HUDEP-2 (cell line): ENCODE results near the gene KIF16B.
A peak's percentile ranks its signal among the peaks of the same experiment; 100 is the strongest.

Source experiments
- DNase-seq, 76 experiments: peaks; one replicate each; lab custom pipeline; 2025; ENCODE audit not compliant: unreplicated experiment in 76 of 76; lab: John Stamatoyannopoulos, UW

KIF16B gene

GRCh38 chr20:16560216-16560615 is 13.0 kb downstream of the KIF16B start:
- no peak for DNase-seq

- DNase-seq: no peak
These were observed 16.9 kb downstream of the KIF16B start for GRCh38 chr20:16556301-16556700.

- DNase-seq: no peak
These were observed 17.5 kb downstream of the KIF16B start for GRCh38 chr20:16555754-16556153.

GRCh38 chr20:16554766-16555543 is 18.3 kb downstream of the KIF16B start:
- no peak for DNase-seq

DNA sequence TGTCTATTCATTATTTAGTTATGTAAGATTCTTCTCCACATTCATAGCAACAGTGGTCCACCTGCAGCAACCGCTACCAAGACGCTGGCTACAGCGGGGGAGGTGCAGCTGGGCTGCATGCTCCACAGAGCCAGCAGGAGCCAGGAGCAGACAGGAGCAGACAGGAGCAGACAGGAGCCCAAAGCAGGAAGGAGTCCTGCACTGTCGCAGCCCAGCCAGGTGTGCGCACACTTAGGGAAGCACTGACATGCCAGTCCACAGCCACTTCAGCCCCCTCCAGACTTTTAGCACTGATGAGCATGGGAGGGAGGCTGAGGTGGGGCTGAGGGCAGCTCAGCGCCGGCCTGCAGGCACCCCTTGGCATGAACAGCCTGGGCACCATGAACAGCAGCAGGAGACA is 19.6 kb downstream of the KIF16B start:
- DNase-seq: no peak

GRCh38 chr20:16553101-16553500 is 20.1 kb downstream of the KIF16B start:
- peak in 2 of 76 experiments; percentile 6 for DNase-seq

- DNase-seq: no peak
These were observed 21.2 kb downstream of the KIF16B start for GRCh38 chr20:16552015-16552414.

DNA sequence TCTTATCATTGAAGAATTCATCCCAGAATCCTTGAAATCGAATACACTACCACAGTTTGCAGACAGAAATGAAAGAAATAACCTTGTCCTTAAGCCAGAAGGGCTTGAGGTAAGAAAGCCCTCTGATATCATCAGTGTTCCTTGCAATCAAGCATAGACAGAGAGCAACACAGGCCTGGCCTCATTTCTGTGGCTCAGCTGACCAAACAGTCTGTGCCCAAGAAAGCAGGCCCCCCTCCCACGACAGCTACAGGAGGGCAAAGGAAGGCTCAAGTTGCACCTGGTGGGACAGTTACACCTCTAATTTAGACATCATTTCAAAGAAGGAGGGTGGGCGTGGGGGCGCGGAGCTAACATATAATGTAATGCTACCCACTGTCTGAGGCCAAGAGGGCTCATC is 21.6 kb downstream of the KIF16B start:
- DNase-seq: no peak

- DNase-seq: no peak
These were observed 25.1 kb downstream of the KIF16B start for GRCh38 chr20:16548068-16548672.

DNA sequence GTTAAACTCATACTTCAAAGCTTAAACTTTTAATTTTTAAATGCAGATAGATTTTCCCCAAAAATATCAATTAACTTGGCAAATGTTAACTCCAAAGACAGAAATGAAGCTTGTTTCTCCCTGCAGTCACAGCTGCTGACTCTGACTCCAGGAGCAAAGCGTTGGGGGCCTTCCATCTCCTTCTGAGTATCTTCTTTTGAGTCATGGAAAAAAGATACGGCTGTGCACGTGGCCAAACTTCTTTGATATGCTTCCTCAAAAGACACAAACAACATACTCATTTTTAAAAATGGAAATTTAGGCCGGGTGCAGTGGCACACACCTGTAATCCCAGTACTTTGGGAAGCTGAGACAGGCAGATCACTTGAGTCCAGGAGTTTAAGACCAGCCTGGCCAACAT is 28.3 kb downstream of the KIF16B start:
- no peak for DNase-seq

- DNase-seq: no peak
These were observed 30.8 kb downstream of the KIF16B start for GRCh38 chr20:16542477-16542876.

GRCh38 chr20:16541878-16542277 is 31.4 kb downstream of the KIF16B start:
- DNase-seq: no peak

- DNase-seq: no peak
These were observed 32.0 kb downstream of the KIF16B start for GRCh38 chr20:16541226-16541625.

- no peak for DNase-seq
These were observed 33.8 kb downstream of the KIF16B start for GRCh38 chr20:16539280-16540021.

GRCh38 chr20:16538779-16539178 is 34.5 kb downstream of the KIF16B start:
- DNase-seq: no peak

DNA sequence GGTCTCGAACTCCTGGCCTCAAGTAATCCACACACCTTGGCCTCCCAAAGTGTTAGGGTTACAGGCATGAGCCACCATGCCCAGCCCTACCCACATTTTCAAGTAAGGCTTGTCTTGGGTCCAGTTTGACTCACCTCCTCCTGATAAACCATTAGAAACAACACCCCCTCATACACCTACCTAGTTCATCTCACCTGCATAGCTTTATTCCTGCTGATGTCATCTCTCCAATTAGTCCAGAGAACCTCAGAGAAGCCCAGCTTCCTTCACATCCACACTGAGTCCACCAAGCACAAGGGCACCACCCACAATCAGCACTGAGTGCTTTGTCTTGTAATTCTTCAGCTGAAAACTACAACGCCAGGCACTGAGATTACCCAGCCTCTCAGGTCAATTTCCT is 35.3 kb downstream of the KIF16B start:
- DNase-seq: no peak

GRCh38 chr20:16537025-16537665 is 36.1 kb downstream of the KIF16B start:
- no peak for DNase-seq

DNA sequence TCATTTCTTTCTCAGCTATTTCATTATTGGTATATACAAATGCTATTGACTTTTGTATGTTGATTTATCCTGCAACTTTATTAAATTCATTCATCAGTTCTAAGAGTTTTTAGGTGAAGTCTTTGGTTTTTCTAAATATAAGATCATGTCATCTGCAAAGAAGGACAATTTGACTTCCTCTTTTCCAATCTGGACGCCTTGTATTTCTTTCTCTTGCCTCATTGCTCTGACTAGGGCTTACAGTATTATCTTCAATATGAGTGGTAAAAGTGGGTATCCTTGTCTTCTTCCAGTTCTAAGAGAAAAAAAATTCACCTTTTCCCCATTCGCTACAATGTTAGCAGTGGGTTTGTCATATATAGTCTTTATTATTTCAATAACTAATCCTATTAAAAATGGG is 38.0 kb downstream of the KIF16B start:
- no peak for DNase-seq

GRCh38 chr20:16533502-16533901 is 39.7 kb downstream of the KIF16B start:
- DNase-seq: no peak

GRCh38 chr20:16531485-16531884 is 41.8 kb downstream of the KIF16B start:
- DNase-seq: no peak

- no peak for DNase-seq
These were observed 43.0 kb downstream of the KIF16B start for GRCh38 chr20:16530201-16530681.
